ENCODE results near the gene PIP4K2C. TPM values are rescaled to one million over a fixed set of nuclear protein-coding genes. Genes with fewer than 3 reads are reported as not detected.

The PIP4K2C gene
- total RNA-seq, 1 donor from 2014 or later: 27.5 TPM

DNA sequence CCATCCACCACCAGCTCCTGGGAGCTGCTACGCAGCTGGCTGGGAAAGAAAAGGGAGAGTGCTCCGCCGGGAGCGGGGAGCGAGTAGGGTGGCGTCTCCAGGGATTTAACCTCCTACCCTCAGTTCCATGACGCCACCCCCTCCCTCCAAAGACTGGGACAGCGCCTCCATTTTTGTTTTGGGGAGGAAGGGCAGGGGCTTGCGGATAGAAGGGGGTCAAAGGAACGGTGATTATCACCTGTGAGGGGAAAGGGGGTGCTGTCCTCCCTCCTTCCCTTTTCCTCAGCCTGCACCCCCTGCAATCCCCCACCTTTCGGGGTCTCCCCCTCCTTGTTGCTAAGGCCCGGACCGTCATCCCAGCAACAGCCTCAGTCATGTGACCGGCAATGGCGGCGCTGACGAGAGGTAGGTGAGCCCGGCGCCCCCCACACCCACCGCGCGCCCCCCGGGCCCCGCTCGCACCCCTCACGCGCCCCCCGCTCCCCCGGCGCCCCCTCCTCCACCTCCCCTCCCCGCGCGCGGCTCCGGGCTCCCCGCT, 13.5 kb downstream of the PIP4K2C start, which contains the start of gene DTX3:
Gene DTX3 (plus strand): TSS at position 371 of the 538 bp plus-strand sequence. CDS start 1,694 bp downstream, outside the sequence.
- TF ChIP-seq CTCF (IDR thresholded peaks at IDR 0.05; ENCODE audit: partially characterized antibody, unreplicated experiment): no peak
- H3K27ac Mint-ChIP-seq (ENCODE audit: unreplicated experiment): peak within 1 kb of the TSS; percentile 98
- peak; percentile 61 for DNase-seq
- H3K4me1 Mint-ChIP-seq (ENCODE audit: low read depth, unreplicated experiment): peaks cover 41% of the 10 kb centered on the region
- H3K36me3 Mint-ChIP-seq (ENCODE audit: unreplicated experiment): peaks cover 13% of the 10 kb centered on the region
- H3K27me3 Mint-ChIP-seq (ENCODE audit: unreplicated experiment): peaks cover 15% of the 10 kb centered on the region
- peak within 1 kb of the TSS; percentile 90 for H3K4me3 Mint-ChIP-seq (ENCODE audit: unreplicated experiment)
- peaks cover 26% of the 10 kb centered on the region for H3K9me3 Mint-ChIP-seq (ENCODE audit: unreplicated experiment)

DNA sequence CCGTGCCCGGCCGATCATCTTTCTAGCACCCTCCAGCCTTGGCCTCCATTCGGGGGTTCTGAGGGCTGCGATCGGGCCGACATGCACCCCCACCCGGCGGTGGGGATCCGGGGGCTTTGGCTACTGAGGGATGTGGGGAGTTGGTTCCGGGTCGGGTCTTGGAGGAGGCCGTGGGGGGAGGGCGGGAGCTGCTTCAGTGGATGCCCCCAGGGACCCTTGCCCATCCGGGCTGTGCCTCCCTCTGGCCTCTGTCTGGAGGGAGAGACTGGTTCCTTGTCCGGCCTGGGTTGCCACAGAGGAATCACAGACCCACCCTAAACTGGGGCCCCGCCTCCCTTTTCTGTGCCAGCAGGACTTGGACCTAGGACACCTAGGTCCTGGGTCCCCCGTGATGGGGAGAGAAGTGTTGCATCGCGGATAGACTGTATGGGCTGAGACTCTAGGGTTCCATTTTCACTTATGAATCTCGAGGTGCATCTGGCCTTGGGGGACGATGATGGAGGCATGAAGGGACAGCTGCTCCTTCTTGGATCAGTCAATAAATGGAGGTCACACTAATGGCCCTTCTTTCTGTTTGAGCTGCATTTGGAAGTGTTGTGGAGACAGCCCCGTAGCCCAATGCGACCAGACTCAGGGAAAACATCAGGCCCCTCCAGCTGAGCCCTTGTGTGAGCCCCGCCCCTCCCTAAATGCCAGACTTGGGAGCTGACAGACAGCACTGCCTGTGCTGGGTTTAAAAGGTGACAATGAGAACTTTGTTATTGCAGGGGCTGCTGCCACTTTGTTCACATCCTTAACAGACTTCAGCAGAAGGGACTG, 14.2 kb downstream of the PIP4K2C start:
- Mint-ChIP-seq H3K27me3 (ENCODE audit: unreplicated experiment) (peaks cover 16% of the 10 kb centered on the region), H3K4me3 (ENCODE audit: unreplicated experiment) (peak overlapping the region; percentile 84), H3K27ac (ENCODE audit: unreplicated experiment) (peak overlapping the region; percentile 98), H3K9me3 (ENCODE audit: unreplicated experiment) (peaks cover 24% of the 10 kb centered on the region), H3K36me3 (ENCODE audit: unreplicated experiment) (peaks cover 10% of the 10 kb centered on the region), H3K4me1 (ENCODE audit: low read depth, unreplicated experiment) (peaks cover 42% of the 10 kb centered on the region)
- DNase-seq: peak; percentile 74
- TF ChIP-seq CTCF (IDR thresholded peaks at IDR 0.05; ENCODE audit: partially characterized antibody, unreplicated experiment): no peak

GRCh38 chr12:57605811-57606311, 14.9 kb downstream of the PIP4K2C start:
- H3K9me3 Mint-ChIP-seq (ENCODE audit: unreplicated experiment): peaks cover 24% of the 10 kb centered on the region
- peak overlapping the region; percentile 84 for H3K4me3 Mint-ChIP-seq (ENCODE audit: unreplicated experiment)
- peaks cover 44% of the 10 kb centered on the region for H3K4me1 Mint-ChIP-seq (ENCODE audit: low read depth, unreplicated experiment)
- DNase-seq: no peak
- TF ChIP-seq CTCF (IDR thresholded peaks at IDR 0.05; ENCODE audit: partially characterized antibody, unreplicated experiment): no peak
- H3K36me3 Mint-ChIP-seq (ENCODE audit: unreplicated experiment): peaks cover 10% of the 10 kb centered on the region
- H3K27me3 Mint-ChIP-seq (ENCODE audit: unreplicated experiment): peaks cover 17% of the 10 kb centered on the region
- peak overlapping the region; percentile 98 for H3K27ac Mint-ChIP-seq (ENCODE audit: unreplicated experiment)

DNA sequence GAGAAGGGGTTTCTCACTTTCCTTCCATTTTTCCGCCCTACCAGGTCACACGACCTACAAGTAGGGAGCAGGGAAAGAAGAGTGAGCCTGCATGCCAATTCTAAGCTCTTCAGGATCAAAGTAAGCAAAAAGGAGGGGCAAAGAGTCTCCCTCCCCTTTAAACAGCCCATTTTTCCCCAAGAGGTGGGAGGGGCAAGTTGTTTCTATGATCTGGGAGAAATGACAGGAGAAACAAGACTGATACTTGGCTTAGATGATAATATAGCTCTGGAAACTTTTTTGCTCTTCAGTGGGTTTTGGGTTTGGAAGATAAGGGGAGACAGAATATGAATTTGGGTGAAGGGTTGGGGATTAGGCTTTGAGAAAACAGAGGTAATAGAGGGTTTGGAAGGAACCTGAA, 15.4 kb downstream of the PIP4K2C start:
- Mint-ChIP-seq H3K4me3 (ENCODE audit: unreplicated experiment) (peak overlapping the region; percentile 84), H3K4me1 (ENCODE audit: low read depth, unreplicated experiment) (peaks cover 44% of the 10 kb centered on the region)
- no peak for DNase-seq

More for the DNA sequence above, 15.4 kb downstream of the PIP4K2C start:
- Mint-ChIP-seq H3K27ac (ENCODE audit: unreplicated experiment) (peak overlapping the region; percentile 69), H3K9me3 (ENCODE audit: unreplicated experiment) (peaks cover 24% of the 10 kb centered on the region), H3K27me3 (ENCODE audit: unreplicated experiment) (peaks cover 16% of the 10 kb centered on the region), H3K36me3 (ENCODE audit: unreplicated experiment) (peaks cover 10% of the 10 kb centered on the region)
- no peak for TF ChIP-seq CTCF (IDR thresholded peaks at IDR 0.05; ENCODE audit: partially characterized antibody, unreplicated experiment)
